Retinal pigment epithelial cell (primary cell): ENCODE data around the gene FIZ1.
A peak's percentile ranks its signal among the peaks of the same experiment; 100 is the strongest.

Experiments
- DNase-seq: peaks from one replicate; pipeline ENCODE4 v3.0.0-alpha.2; 2010; ENCODE audit warnings: low read depth
- H3K4me3 ChIP-seq: 2 replicates; pipeline ENCODE4 v1.5.1; 2011; ENCODE audit warnings: mild to moderate bottlenecking, low read length, control low read depth, moderate library complexity
- CTCF ChIP-seq: conservative IDR thresholded peaks from 2 replicates; pipeline ENCODE4 v1.5.1; 2011; ENCODE audit warnings: low read depth, low read length, control low read depth, inconsistent platforms

Gene FIZ1

GRCh38 chr19:55635334-55635717 is 36.0 kb upstream of the FIZ1 start:
- no peak for TF ChIP-seq CTCF
- peak overlapping the region; percentile 99 for H3K4me3 ChIP-seq
- DNase-seq, result no peak

- no peak overlapping the region for H3K4me3 ChIP-seq
- DNase-seq, result no peak
These were observed 34.5 kb upstream of the FIZ1 start for GRCh38 chr19:55633861-55634260.

GRCh38 chr19:55632463-55632834 is 33.1 kb upstream of the FIZ1 start:
- H3K4me3 ChIP-seq, result no peak overlapping the region
- TF ChIP-seq CTCF, result peak; percentile 82

More at GRCh38 chr19:55633861-55634260, 34.5 kb upstream of the FIZ1 start:
- no peak for TF ChIP-seq CTCF

GRCh38 chr19:55626350-55626749 is 27.0 kb upstream of the FIZ1 start:
- no peak for TF ChIP-seq CTCF
- no peak overlapping the region for H3K4me3 ChIP-seq
- DNase-seq, result no peak

More at GRCh38 chr19:55632463-55632834, 33.1 kb upstream of the FIZ1 start:
- peak; percentile 77 for DNase-seq

- no peak for DNase-seq
- TF ChIP-seq CTCF, result no peak
- H3K4me3 ChIP-seq, result peak overlapping the region; percentile 67
These were observed 25.6 kb upstream of the FIZ1 start for GRCh38 chr19:55625004-55625326.

- H3K4me3 ChIP-seq, result peak within 1 kb of the TSS; percentile 67
- TF ChIP-seq CTCF, result no peak
- peak; percentile 45 for DNase-seq
These were observed 25.0 kb upstream of the FIZ1 start, which contains the start of gene ZNF784 for GRCh38 chr19:55624109-55625003. ZNF784 (minus strand) TSS chr19:55624566; CDS start chr19:55624561, 5 bp downstream.

- no peak for TF ChIP-seq CTCF
- no peak for DNase-seq
- peak overlapping the region; percentile 40 for H3K4me3 ChIP-seq
These were observed 24.2 kb upstream of the FIZ1 start for GRCh38 chr19:55623561-55623960.
